Urinary bladder (tissue), 2 donors: ENCODE results near the gene PANX2. TPM values are rescaled to one million over a fixed set of nuclear protein-coding genes. Genes with fewer than 3 reads are reported as not detected.

Source experiments
- polyA plus RNA-seq: library from polyadenylated mRNA; stranded (reverse); fragments of 200-250 nt; gene quantifications from one replicate; pipeline ENCODE4 v1.2.3, GENCODE V29; 2013
- total RNA-seq: library from RNA; depleted of rRNA; stranded (reverse); fragments of >200 nt; gene quantifications from one replicate; pipeline ENCODE4 v1.2.3, GENCODE V29; 2014
- donor health status: healthy.

PANX2 gene
- total and polyA plus RNA-seq, 2 donors: 0.63 to 2.3 TPM

Other genes starting within 250 kb of the PANX2 start
- gene PIM3, start 210.0 kb upstream of the PANX2 start, total RNA-seq: 17.1 TPM
- 74.5 TPM for gene PIM3, start 210.0 kb upstream of the PANX2 start, polyA plus RNA-seq
- not detected for gene IL17REL, start 158.0 kb upstream of the PANX2 start, total RNA-seq
- gene IL17REL, start 158.0 kb upstream of the PANX2 start, polyA plus RNA-seq: 0.01 TPM
- gene TTLL8, start 112.4 kb upstream of the PANX2 start, total RNA-seq: not detected
- gene TTLL8, start 112.4 kb upstream of the PANX2 start, polyA plus RNA-seq: not detected
- 2.4 TPM for gene MLC1, start 85.3 kb upstream of the PANX2 start, total RNA-seq
- 0.09 TPM for gene MLC1, start 85.3 kb upstream of the PANX2 start, polyA plus RNA-seq
- gene MOV10L1, start 80.7 kb upstream of the PANX2 start, total RNA-seq: 9.7 TPM
- gene MOV10L1, start 80.7 kb upstream of the PANX2 start, polyA plus RNA-seq: 0.33 TPM
- gene TRABD, start 15.2 kb downstream of the PANX2 start, total RNA-seq: 7.7 TPM
- 36.4 TPM for gene TRABD, start 15.2 kb downstream of the PANX2 start, polyA plus RNA-seq
- 9.5 TPM for gene SELENOO, start 30.3 kb downstream of the PANX2 start, total RNA-seq
- gene SELENOO, start 30.3 kb downstream of the PANX2 start, polyA plus RNA-seq: 23.0 TPM
- gene TUBGCP6, start 74.3 kb downstream of the PANX2 start, total RNA-seq: 23.1 TPM
- 31.5 TPM for gene TUBGCP6, start 74.3 kb downstream of the PANX2 start, polyA plus RNA-seq
- 20.0 TPM for gene HDAC10, start 80.5 kb downstream of the PANX2 start, total RNA-seq
- gene HDAC10, start 80.5 kb downstream of the PANX2 start, polyA plus RNA-seq: 32.4 TPM
- 9.3 TPM for gene MAPK12, start 91.0 kb downstream of the PANX2 start, total RNA-seq
- gene MAPK12, start 91.0 kb downstream of the PANX2 start, polyA plus RNA-seq: 21.3 TPM
- 4.1 TPM for gene MAPK11, start 99.6 kb downstream of the PANX2 start, total RNA-seq
- 13.6 TPM for gene MAPK11, start 99.6 kb downstream of the PANX2 start, polyA plus RNA-seq
- 61.7 TPM for gene PLXNB2, start 136.9 kb downstream of the PANX2 start, total RNA-seq
- 106 TPM for gene PLXNB2, start 136.9 kb downstream of the PANX2 start, polyA plus RNA-seq
- 4.1 TPM for gene DENND6B, start 156.3 kb downstream of the PANX2 start, total RNA-seq
- gene DENND6B, start 156.3 kb downstream of the PANX2 start, polyA plus RNA-seq: 4.6 TPM
- gene PPP6R2, start 172.6 kb downstream of the PANX2 start, total RNA-seq: 31.1 TPM
- gene PPP6R2, start 172.6 kb downstream of the PANX2 start, polyA plus RNA-seq: 46.0 TPM